GM18951 (cell line): Measurements from ENCODE around the gene HNRNPR.

Experiments
- POLR2A ChIP-seq: IDR thresholded peaks from 4 replicates; pipeline ENCODE4 v1.6.1; 2011; ENCODE audit warnings: mild to moderate bottlenecking; ENCODE audit not compliant: insufficient read length, insufficient read depth; ENCODE audit errors: extremely low read depth
- in situ Hi-C: fragments of 300-500 bp; cut with MboI; formaldehyde crosslinking; loops from one replicate; pipeline ENCODE4 v1.12.0; 2022; ENCODE audit warnings: low sequenced_read_pairs, mixed read lengths, inconsistent platforms; ENCODE audit not compliant: unreplicated experiment

HNRNPR gene

GRCh38 chr1:23366146-23366545 is 22.1 kb upstream of the HNRNPR start:
- in situ Hi-C loops, result no loop called here
- no peak for TF ChIP-seq POLR2A

GRCh38 chr1:23362218-23362713 is 18.2 kb upstream of the HNRNPR start:
- in situ Hi-C loops, result no loop called here
- TF ChIP-seq POLR2A, result no peak

GRCh38 chr1:23358310-23358875 is 14.3 kb upstream of the HNRNPR start:
- in situ Hi-C loops, result no loop called here

GRCh38 chr1:23357138-23357908 is 13.2 kb upstream of the HNRNPR start:
- in situ Hi-C loops, result no loop called here
- no peak for TF ChIP-seq POLR2A

More at GRCh38 chr1:23358310-23358875, 14.3 kb upstream of the HNRNPR start:
- TF ChIP-seq POLR2A, result no peak

GRCh38 chr1:23356471-23357137 is 12.5 kb upstream of the HNRNPR start:
- TF ChIP-seq POLR2A, result no peak
- in situ Hi-C loops, result no loop called here

- in situ Hi-C loops, result no loop called here
- no peak for TF ChIP-seq POLR2A
Observed at GRCh38 chr1:23354245-23354644, 10.2 kb upstream of the HNRNPR start.

- no peak for TF ChIP-seq POLR2A
- in situ Hi-C loops, result no loop called here
Observed at GRCh38 chr1:23352096-23352695, 8.1 kb upstream of the HNRNPR start.

- in situ Hi-C loops, result no loop called here
Observed at GRCh38 chr1:23345920-23346319, 1.8 kb upstream of the HNRNPR start.

GRCh38 chr1:23344987-23345472 is 946 bp upstream of the HNRNPR start:
- in situ Hi-C loops, result no loop called here
- no peak for TF ChIP-seq POLR2A

More at GRCh38 chr1:23345920-23346319, 1.8 kb upstream of the HNRNPR start:
- TF ChIP-seq POLR2A, result no peak

GRCh38 chr1:23343221-23344110 is 618 bp downstream of the HNRNPR start:
- no peak for TF ChIP-seq POLR2A
- in situ Hi-C loops, result no loop called here

- no peak for TF ChIP-seq POLR2A
- in situ Hi-C loops, result no loop called here
Observed at GRCh38 chr1:23341931-23342692, 2.0 kb downstream of the HNRNPR start.

- in situ Hi-C loops, result no loop called here
- TF ChIP-seq POLR2A, result no peak
Observed at GRCh38 chr1:23339632-23340031, 4.5 kb downstream of the HNRNPR start.

- in situ Hi-C loops, result no loop called here
- no peak for TF ChIP-seq POLR2A
Observed at GRCh38 chr1:23337869-23338268, 6.2 kb downstream of the HNRNPR start.
